MM.1S (cell line): ENCODE measurements around the gene MTX1.
A peak's percentile ranks its signal among the peaks of the same experiment; 100 is the strongest.

ENCODE experiments used
- DNase-seq: peaks from one replicate; pipeline ENCODE4 v3.0.0-alpha.2; 2015
- H2AFZ ChIP-seq: fragments of 300-600 bp; sonication (generic); 2 replicates; pipeline ENCODE4 v1.6.0; 2016; ENCODE audit warnings: antibody characterized with exemption, low read length
- H3F3A ChIP-seq: fragments of 300-600 bp; sonication (generic); 2 replicates; pipeline ENCODE4 v1.6.1; 2016; ENCODE audit warnings: mild to moderate bottlenecking, antibody characterized with exemption, low read length, moderate library complexity, mixed read lengths; ENCODE audit not compliant: insufficient read depth
- H3K27ac ChIP-seq: fragments of 300-600 bp; sonication (generic); 2 replicates; pipeline ENCODE4 v1.5.1; 2016; ENCODE audit warnings: mild to moderate bottlenecking, low read length
- H3K27me3 ChIP-seq: fragments of 300-600 bp; sonication (generic); replicated peaks from 2 replicates; pipeline ENCODE4 v1.6.0; 2016; ENCODE audit warnings: low read length; ENCODE audit not compliant: insufficient read depth
- H3K36me3 ChIP-seq: fragments of 300-600 bp; sonication (generic); replicated peaks from 2 replicates; pipeline ENCODE4 v1.6.1; 2016; ENCODE audit warnings: mild to moderate bottlenecking, low read length, mixed read lengths; ENCODE audit not compliant: insufficient read depth
- H3K4me1 ChIP-seq: fragments of 300-600 bp; sonication (generic); 2 replicates; pipeline ENCODE4 v1.6.1; 2016; ENCODE audit warnings: low read length, mixed read lengths
- H3K4me2 ChIP-seq: fragments of 300-600 bp; sonication (generic); 2 replicates; pipeline ENCODE4 v1.6.0; 2016; ENCODE audit warnings: low read depth, low read length
- H3K4me3 ChIP-seq: fragments of 300-600 bp; sonication (generic); 2 replicates; pipeline ENCODE4 v1.5.1; 2016; ENCODE audit warnings: low read length, mixed read lengths
- H3K79me2 ChIP-seq: fragments of 300-600 bp; sonication (generic); 2 replicates; pipeline ENCODE4 v1.6.1; 2016; ENCODE audit warnings: mixed run types, low read length, mixed read lengths
- H3K9ac ChIP-seq: fragments of 300-600 bp; sonication (generic); 2 replicates; pipeline ENCODE4 v1.6.1; 2016; ENCODE audit warnings: low read length, mixed read lengths
- H3K9me2 ChIP-seq: fragments of 300-600 bp; sonication (generic); replicated peaks from 2 replicates; pipeline ENCODE4 v1.6.1; 2016; ENCODE audit warnings: mild to moderate bottlenecking, low read length, mixed read lengths; ENCODE audit not compliant: insufficient read depth
- H3K9me3 ChIP-seq: fragments of 300-600 bp; sonication (generic); replicated peaks from 2 replicates; pipeline ENCODE4 v1.6.1; 2016; ENCODE audit warnings: mild to moderate bottlenecking, low read length, mixed read lengths; ENCODE audit not compliant: insufficient read depth
- H4K20me1 ChIP-seq: fragments of 300-600 bp; sonication (generic); 2 replicates; pipeline ENCODE4 v1.6.1; 2016; ENCODE audit warnings: mild to moderate bottlenecking, low read length, moderate library complexity, mixed read lengths; ENCODE audit not compliant: insufficient read depth
- EZH2 ChIP-seq: fragments of 300-600 bp; sonication (generic); optimal IDR thresholded peaks from 2 replicates; pipeline ENCODE3; 2017; ENCODE audit warnings: low read depth, mild to moderate bottlenecking, antibody characterized with exemption, low read length, mixed read lengths
- EZH2phosphoT487 ChIP-seq: fragments of 300-600 bp; sonication (generic); IDR thresholded peaks from 2 replicates; pipeline ENCODE4 v1.6.1; 2018; ENCODE audit warnings: antibody characterized with exemption, low read length
- TF ChIP-seq, protein P1 (sequence below): fragments of 300-600 bp; sonication (generic); IDR thresholded peaks from 2 replicates; pipeline ENCODE4 v1.5.1; 2016; ENCODE audit warnings: antibody characterized with exemption, low read length, mixed read lengths

The MTX1 gene

DNA sequence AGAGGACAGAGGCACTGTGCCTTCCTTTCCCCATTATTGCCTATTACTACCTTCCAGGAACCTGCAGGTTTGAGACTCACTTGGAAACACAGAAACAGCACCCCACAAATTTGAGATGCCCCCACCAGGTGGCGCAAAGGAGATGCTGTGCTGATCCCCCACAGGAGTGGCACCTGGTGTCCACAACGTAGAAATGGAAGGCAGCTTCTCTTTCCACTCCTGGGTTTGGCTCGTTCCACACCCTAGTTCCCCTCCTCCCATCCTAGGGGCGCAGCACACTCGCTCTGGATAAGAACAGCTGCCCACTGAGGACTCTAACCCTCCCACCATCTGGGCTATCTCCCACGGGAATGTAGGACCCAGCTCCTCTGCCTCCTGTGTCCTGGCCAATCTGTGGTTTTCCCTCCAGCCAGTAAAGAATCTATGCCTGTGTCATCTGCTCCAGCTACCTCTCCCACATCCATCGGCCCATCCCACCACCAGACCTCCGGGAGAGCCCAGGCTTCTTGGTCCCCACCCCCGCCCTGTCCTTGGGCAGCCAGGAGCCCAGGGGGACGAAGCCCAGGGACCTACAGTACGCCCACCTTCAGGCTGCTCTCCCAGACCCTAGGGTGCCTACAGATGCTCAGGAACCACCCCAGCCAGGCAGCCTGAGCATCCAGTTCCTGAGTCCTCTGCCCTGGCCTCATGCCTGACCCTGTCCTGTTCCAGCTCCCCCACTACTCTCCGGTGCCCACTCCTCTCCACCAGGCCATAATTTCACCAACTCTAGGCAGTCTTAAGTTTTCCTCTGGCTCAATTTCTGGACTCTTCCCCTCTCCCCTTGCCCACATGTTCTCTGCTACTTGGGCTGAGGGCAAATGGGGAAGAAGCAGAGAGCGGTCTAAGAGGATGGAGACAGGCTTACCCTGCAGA, 1.3 kb upstream of the MTX1 start:
- no peaks in the 10 kb centered on the region for H3K9me3 ChIP-seq
- H3K79me2 ChIP-seq = peaks cover 9% of the 10 kb centered on the region; the same call in 1 of the 2 replicates
- no peaks in the 10 kb centered on the region for H3K36me3 ChIP-seq
- no peak overlapping the region for H3K4me3 ChIP-seq
- TF ChIP-seq, protein P1, sequence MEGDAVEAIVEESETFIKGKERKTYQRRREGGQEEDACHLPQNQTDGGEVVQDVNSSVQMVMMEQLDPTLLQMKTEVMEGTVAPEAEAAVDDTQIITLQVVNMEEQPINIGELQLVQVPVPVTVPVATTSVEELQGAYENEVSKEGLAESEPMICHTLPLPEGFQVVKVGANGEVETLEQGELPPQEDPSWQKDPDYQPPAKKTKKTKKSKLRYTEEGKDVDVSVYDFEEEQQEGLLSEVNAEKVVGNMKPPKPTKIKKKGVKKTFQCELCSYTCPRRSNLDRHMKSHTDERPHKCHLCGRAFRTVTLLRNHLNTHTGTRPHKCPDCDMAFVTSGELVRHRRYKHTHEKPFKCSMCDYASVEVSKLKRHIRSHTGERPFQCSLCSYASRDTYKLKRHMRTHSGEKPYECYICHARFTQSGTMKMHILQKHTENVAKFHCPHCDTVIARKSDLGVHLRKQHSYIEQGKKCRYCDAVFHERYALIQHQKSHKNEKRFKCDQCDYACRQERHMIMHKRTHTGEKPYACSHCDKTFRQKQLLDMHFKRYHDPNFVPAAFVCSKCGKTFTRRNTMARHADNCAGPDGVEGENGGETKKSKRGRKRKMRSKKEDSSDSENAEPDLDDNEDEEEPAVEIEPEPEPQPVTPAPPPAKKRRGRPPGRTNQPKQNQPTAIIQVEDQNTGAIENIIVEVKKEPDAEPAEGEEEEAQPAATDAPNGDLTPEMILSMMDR = peak; percentile 98
- no peak for TF ChIP-seq EZH2phosphoT487
- H3K27ac ChIP-seq = no peak overlapping the region
- H3K9me2 ChIP-seq = no peaks in the 10 kb centered on the region
- H3K4me2 ChIP-seq = peak overlapping the region; percentile 56; the same call in 1 of the 2 replicates
- H3K4me1 ChIP-seq = peaks cover 13% of the 10 kb centered on the region
- peaks cover 15% of the 10 kb centered on the region for H3K27me3 ChIP-seq
- no peaks in the 10 kb centered on the region for H4K20me1 ChIP-seq
- peaks cover 10% of the 10 kb centered on the region for H3F3A ChIP-seq
- H3K9ac ChIP-seq = peak overlapping the region; percentile 32; the same call in 1 of the 2 replicates
- H2AFZ ChIP-seq = peak overlapping the region; percentile 72
- DNase-seq = peak; percentile 91

DNA sequence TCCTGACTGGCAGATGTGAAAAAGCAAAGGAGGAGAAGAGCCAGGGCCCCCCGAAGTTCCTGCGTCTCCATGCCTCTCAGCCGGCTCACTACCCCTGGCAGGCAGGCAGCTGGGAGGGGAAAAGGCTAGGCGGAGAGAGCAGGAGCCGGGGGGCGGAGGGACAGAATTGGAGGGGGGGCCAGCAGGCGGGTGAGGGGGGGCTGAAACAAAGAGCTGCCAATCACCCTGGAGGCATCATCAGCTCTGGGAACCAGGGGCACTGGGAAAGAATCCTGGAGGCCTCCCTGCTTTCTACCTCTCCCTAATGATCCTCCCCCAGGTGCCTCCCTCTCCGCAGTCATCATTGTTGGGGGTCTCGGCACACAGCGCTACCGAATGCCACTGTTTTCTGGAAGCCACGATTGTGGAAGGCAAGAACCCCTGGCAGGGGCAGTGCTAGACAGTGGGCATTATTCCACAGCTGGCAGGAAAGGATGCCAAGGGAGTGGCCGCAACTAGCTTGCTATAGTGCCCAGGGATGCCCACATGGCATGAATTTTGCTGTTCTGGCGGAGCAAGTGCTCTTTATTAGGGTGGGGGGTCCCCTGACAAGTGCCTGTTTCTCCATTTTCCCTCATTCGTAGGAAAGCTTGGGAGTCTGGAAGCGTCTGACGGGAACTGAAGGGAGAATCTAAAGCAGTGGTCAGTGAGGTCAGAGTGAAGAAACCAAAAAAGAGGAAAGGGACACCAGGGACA, 522 bp upstream of the MTX1 start, which contains the start of gene THBS3:
THBS3 (minus strand) TSS at position 92 of the 735 bp plus-strand sequence; CDS start at position 71, 21 bp downstream.
- H3K4me1 ChIP-seq = peaks cover 13% of the 10 kb centered on the region
- peaks cover 7% of the 10 kb centered on the region for H3K27me3 ChIP-seq
- peaks cover 9% of the 10 kb centered on the region; the same call in 1 of the 2 replicates for H3K79me2 ChIP-seq
- H3K9me3 ChIP-seq = no peaks in the 10 kb centered on the region
- peak within 1 kb of the TSS; percentile 95 for H3K4me3 ChIP-seq
- no peak for DNase-seq
- H3F3A ChIP-seq = peaks cover 10% of the 10 kb centered on the region
- H4K20me1 ChIP-seq = no peaks in the 10 kb centered on the region
- no peaks in the 10 kb centered on the region for H3K36me3 ChIP-seq
- peak within 1 kb of the TSS; percentile 86 for H3K4me2 ChIP-seq
- TF ChIP-seq, protein P1 = no peak
- TF ChIP-seq EZH2phosphoT487 (no peak), EZH2 (no peak)
- H3K27ac ChIP-seq = peak within 1 kb of the TSS; percentile 84
- H2AFZ ChIP-seq = peak within 1 kb of the TSS; percentile 92
- no peaks in the 10 kb centered on the region for H3K9me2 ChIP-seq
- H3K9ac ChIP-seq = peak within 1 kb of the TSS; percentile 100

- H4K20me1 ChIP-seq = no peaks in the 10 kb centered on the region
- H3K9me2 ChIP-seq = no peaks in the 10 kb centered on the region
- peak overlapping the region; percentile 95 for H3K4me3 ChIP-seq
- no peaks in the 10 kb centered on the region for H3K9me3 ChIP-seq
- peak overlapping the region; percentile 100 for H3K9ac ChIP-seq
- H3K27ac ChIP-seq = peak overlapping the region; percentile 84; the same call in 1 of the 2 replicates
- peaks cover 9% of the 10 kb centered on the region; the same call in 1 of the 2 replicates for H3K79me2 ChIP-seq
- DNase-seq = no peak
- TF ChIP-seq EZH2phosphoT487 (no peak), EZH2 (no peak)
- TF ChIP-seq, protein P1 = no peak
- H3K4me1 ChIP-seq = peaks cover 13% of the 10 kb centered on the region
- peak overlapping the region; percentile 92 for H2AFZ ChIP-seq
- H3K4me2 ChIP-seq = peak overlapping the region; percentile 86
- no peaks in the 10 kb centered on the region for H3K27me3 ChIP-seq
- peaks cover 10% of the 10 kb centered on the region for H3F3A ChIP-seq
- no peaks in the 10 kb centered on the region for H3K36me3 ChIP-seq
These were observed 822 bp downstream of the MTX1 start for GRCh38 chr1:155209312-155209721.
